NCI-H2107 (cell line): Measurements from ENCODE around the gene GPBAR1.

Experiments used
- DNase-seq: peaks from one replicate; lab custom pipeline; 2025; lab: John Stamatoyannopoulos, UW

The GPBAR1 gene

DNA sequence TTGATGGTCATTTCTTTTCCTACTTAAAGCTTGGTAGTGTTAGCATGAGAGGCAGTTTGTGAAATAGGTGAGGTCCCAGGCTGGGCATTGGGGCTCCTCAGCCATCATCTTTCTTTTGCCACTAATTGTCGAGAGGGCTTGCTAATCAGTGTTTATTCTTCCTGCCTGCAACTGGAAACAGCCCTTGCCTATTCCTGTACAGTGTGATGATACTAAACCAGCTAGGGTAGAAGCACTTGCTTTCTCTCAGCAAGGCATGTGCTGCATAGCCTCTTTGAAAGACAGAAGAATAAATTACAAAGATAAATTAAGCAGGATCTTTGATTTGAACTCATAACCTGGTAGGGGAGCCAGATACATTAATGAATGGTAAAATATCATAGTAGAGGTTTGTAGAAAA lies 16.6 kb upstream of the GPBAR1 start:
- no peak for DNase-seq

- DNase-seq = no peak
Measured at GRCh38 chr2:218244665-218245064, 16.1 kb upstream of the GPBAR1 start.

- DNase-seq = peak; percentile 39
Measured at GRCh38 chr2:218245214-218245613, 15.6 kb upstream of the GPBAR1 start.

DNA sequence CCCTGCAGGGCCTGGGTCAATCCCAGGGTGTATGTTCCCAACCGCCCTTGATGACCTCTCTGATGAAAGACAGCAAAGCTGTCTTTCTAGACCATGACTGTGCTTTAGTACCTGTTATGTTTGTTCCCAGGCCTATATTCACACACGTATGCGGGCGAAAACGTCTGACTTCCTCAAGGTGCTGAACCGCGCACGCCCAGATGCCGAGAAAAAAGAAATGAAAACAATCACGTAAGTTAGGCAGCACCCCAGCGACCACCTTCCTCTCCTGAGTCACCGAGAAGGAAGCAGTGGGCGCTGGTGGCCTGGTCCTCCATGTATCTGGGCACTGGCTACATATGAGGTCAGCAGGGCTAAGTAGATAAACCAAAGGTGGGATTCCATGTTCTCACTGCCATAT lies 11.1 kb upstream of the GPBAR1 start:
- no peak for DNase-seq

- no peak for DNase-seq
Measured at GRCh38 chr2:218252509-218253231, 8.1 kb upstream of the GPBAR1 start.

DNA sequence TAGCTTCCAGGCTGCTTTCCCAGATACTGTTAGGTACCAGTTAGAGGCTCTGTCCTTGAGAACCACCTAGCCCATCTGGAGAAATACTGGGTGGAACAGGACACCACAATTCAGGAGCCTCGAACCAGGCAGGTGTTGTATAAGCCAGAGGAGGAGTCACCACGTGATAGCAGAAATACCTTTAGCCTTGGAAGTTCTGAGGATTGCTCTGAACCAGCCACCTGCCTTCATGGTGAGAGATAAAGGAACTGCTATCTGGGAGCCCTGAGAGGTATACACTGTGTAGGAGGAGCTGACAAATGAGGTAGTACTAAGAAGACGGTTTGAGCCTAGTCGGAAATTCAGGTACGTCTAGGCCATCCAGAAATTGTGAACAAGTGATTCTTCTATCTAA lies 7.6 kb upstream of the GPBAR1 start:
- no peak for DNase-seq

- no peak for DNase-seq
Measured at GRCh38 chr2:218255446-218255845, 5.4 kb upstream of the GPBAR1 start.

DNA sequence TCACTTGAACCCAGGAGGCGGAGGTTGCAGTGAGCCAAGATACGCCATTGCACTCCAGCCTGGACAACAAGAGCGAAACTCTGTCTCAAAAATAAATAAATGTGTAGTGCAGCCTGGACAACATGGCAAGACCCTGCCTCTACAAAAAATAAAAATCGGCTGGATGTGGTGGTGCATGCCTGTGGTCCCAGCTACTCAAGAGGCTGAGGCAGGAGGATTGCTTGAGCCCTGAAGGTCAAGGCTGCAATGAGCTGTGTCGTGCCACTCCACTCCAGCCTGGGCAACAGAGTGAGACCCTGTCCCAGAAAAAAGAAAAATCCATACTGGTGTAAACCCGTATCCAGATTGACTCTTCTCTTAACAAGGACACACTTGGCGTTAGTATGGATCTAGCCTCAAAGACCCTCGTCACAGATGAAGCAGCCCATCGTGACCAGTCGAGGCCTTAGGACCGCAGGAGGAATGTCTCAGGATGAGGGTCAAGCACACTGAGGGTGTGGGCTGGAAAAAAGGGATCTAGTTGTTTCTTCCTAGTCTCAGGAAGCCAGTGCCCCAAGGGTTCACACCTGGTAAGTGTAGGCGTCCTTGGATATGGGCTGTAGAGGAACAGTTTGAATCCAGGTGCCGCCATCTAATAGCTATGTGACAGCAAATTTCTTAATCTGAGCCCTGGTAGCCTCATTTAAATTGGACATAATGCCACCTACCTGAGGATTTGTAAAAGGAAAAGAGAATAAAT lies 4.0 kb upstream of the GPBAR1 start:
- DNase-seq = no peak

- no peak for DNase-seq
Measured at GRCh38 chr2:218257390-218257981, 3.3 kb upstream of the GPBAR1 start.

DNA sequence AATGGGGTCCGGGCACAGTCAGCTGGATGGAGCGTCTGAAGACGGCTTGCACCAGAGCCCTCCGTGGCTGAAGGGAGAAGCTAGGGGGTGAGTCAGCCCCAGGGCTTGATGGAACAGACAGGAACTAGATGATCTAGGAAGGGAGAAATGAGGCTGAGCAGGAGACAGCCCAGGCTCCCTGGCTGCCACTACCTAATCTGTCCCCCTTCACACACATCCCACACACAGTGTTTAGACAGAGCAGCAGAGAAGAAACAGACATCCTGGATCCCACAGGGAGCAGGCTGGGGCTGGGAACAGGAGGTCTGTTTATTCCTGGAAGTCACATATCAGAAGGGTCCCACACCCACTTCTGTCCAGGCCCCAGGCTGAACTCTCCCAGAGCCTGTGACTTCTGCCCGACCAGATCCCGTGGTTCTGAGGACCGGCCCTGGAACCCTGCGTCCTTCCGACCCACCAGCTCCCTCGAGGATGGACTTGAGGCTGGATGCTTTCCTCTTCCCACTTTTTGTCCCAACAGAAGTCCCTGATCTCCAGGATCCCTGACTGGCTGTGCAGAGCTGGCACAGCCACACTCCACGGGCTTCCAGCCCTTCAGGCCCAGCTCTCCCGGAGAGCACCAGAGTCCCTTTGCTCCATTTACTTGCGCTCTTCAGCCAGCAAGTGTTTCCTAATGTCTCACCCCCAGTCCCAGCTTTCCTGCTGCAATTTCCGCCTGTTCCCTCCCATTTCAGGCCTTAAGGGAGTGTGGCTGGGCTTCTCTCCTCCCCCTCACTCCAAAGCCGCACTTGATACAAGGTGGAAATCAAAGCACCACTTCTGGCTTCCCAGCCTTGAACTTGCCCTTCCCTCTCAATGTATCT lies 1.5 kb upstream of the GPBAR1 start:
- no peak for DNase-seq

DNA sequence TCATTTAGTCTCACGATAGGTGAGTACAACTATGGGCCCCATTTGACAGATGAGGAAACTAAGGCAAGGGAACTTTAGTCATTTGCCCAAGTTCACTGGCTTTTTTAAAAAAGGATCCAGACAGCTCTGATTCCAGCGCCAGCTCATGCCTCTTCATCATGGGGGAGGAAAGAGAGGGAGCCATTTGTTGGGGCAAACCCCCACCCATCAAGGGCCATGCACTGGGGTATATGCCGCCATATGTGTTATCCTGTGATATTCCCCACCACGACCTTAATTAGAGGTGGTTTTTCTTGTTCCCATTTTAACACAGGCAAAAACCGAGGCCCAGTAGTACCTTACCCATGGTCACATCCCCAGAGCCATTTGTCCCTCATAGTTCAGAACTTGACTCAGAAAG lies 649 bp upstream of the GPBAR1 start:
- no peak for DNase-seq

DNA sequence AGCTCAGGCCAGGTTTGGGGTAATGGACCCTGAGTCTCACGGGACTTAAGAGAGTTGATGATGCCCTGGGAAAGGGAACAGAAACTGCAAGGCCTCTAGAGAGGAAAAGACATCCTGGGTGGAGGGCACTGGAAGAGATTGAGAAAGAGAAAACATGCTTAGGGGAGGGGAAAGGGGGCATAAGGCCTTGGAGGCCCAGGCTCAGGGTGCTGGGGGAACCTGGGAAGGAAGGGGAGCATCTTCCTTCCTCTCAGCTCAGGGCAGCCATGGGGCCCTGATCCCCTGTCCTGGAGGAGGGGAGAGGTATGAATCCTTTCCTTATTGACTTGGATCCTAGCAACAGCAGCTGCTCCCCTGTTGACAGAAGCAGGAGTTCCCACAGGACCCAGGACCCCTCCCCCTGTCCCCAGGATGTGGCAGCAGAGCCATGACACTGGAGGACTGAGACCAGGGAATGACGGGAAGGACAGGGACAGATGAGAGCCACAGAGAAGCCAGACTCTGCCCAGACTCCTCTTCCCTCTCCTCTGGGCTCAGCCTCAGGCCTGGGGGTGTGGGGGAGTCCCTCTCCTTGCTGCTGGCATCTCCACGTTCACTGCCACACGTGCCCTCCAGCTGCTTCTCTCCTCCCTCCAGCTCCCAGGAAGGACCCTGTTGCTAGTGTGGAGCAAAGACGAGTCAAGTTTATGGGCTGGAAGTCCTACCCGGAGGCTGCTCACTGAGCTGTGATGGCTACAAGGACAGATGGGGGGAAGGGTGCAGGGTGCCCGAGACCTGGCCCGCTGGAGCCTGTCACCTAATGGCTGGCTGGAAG lies 815 bp downstream of the GPBAR1 start:
- DNase-seq = no peak

- no peak for DNase-seq
Measured at GRCh38 chr2:218262237-218262600, 1.4 kb downstream of the GPBAR1 start.

DNA sequence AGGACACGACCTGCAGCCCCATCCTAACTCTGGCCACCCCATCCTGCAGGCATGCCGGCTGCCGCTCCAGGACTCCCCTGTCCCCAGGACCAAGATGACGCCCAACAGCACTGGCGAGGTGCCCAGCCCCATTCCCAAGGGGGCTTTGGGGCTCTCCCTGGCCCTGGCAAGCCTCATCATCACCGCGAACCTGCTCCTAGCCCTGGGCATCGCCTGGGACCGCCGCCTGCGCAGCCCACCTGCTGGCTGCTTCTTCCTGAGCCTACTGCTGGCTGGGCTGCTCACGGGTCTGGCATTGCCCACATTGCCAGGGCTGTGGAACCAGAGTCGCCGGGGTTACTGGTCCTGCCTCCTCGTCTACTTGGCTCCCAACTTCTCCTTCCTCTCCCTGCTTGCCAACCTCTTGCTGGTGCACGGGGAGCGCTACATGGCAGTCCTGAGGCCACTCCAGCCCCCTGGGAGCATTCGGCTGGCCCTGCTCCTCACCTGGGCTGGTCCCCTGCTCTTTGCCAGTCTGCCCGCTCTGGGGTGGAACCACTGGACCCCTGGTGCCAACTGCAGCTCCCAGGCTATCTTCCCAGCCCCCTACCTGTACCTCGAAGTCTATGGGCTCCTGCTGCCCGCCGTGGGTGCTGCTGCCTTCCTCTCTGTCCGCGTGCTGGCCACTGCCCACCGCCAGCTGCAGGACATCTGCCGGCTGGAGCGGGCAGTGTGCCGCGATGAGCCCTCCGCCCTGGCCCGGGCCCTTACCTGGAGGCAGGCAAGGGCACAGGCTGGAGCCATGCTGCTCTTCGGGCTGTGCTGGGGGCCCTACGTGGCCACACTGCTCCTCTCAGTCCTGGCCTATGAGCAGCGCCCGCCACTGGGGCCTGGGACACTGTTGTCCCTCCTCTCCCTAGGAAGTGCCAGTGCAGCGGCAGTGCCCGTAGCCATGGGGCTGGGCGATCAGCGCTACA lies 2.1 kb downstream of the GPBAR1 start:
- no peak for DNase-seq

DNA sequence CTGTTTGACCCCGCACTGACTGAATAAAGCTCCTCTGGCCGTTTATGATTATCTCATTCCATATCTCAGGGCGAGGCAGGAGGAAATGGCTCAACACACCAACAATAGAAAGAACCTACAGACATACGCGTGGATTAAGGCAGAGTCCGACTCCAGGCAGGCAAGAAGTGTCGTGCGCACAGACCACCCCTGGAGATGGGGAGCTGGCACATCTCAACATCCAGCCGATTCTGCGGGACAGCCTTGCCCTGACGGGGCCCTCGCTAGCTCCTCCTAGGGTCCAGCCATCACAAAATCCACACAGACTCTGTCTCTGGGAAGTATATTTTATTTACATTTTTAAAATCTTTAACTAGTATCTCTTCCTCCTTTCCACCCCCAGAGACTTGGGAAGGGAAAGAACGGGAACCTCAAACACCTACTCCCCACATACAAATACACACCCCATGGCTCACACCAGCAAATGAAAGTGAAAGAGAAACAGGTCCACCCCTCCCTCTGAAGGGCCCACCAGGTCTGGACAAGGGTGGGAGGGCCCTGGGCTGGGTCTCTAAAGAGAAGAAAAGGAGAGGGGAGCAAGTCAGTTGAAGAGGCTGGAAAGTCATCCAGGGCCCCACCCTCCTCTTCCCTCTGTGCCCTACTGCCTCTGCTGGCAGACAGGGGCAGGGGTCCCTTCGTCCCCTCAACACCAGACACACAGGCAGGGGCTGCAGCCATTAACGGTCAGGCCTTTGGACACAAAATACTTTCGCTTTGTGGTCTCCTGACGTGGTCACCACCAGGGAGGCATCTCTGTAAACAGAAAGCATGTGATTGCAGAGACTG lies 3.2 kb downstream of the GPBAR1 start:
- no peak for DNase-seq

- DNase-seq = no peak
Measured at GRCh38 chr2:218264773-218265561, 4.2 kb downstream of the GPBAR1 start.

- no peak for DNase-seq
Measured at GRCh38 chr2:218265626-218266025, 4.8 kb downstream of the GPBAR1 start.

GRCh38 chr2:218266316-218266979 lies 5.6 kb downstream of the GPBAR1 start:
- no peak for DNase-seq
